H7 (cell line): ENCODE data around the gene PROSER2. TPM values are rescaled to one million over a fixed set of nuclear protein-coding genes. Genes with fewer than 3 reads are reported as not detected.
"Not testable (repeated sequence)": the region's sequence is repeated elsewhere in the genome, so short reads cannot be mapped to it uniquely, and the experiment has no call there.

Source experiments
- DNase-seq: peaks from one replicate; pipeline ENCODE4 v3.0.0; 2012
- H3K27me3 ChIP-seq: 2 replicates; pipeline ENCODE4 v1.6.0; 2011; ENCODE audit warnings: mild to moderate bottlenecking, low read length; ENCODE audit not compliant: control insufficient read depth, insufficient read depth
- H3K36me3 ChIP-seq: replicated peaks from 2 replicates; pipeline ENCODE4 v1.5.1; 2011; ENCODE audit warnings: low read length; ENCODE audit not compliant: control insufficient read depth, insufficient read depth
- H3K4me3 ChIP-seq: 2 replicates; pipeline ENCODE4 v1.5.1; 2011; ENCODE audit warnings: low read depth, mild to moderate bottlenecking, control low read depth, low read length, moderate library complexity; ENCODE audit not compliant: insufficient read depth
- total RNA-seq: library from RNA; depleted of rRNA; stranded (reverse); fragments of >200 nt; shearing (Covaris generic); gene quantifications from 2 replicates; pipeline ENCODE4 v1.2.3, GENCODE V29; 2014

PROSER2 gene
- total RNA-seq, 1 experiment from 2014 or later = 15.0 TPM

- no peak for DNase-seq
Observed at GRCh38 chr10:11837372-11838161, 14.4 kb downstream of the PROSER2 start.

DNA sequence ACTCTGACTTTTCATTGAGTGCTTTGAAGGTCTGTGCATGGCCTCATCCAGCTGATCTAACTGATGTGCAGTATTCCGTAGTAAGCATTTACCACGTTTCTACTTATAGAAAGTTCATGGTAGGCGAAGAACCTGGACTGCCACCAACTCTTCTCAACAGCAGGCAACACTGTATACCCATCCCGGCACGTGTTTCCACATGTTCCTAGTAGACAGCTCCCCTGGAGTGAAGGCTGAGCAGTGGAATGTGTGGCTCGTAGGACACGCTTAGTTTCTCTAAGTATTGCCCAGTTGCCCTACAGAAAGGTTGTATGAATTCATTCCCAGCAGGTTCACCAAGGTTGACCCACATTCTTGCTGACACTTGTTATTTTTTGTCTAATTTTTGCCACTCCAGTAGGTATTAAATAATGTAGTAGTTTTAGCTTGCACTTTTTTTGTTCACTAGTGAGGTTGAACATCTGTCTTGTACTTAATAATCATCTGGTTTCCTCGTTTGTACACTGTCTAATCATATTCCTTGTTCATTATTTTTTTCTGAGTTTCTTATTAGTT, 15.2 kb downstream of the PROSER2 start:
- H3K27me3 ChIP-seq = no peaks in the 10 kb centered on the region
- H3K4me3 ChIP-seq = no peak overlapping the region
- H3K36me3 ChIP-seq = no peaks in the 10 kb centered on the region
- DNase-seq = no peak

More at GRCh38 chr10:11837372-11838161, 14.4 kb downstream of the PROSER2 start:
- H3K4me3 ChIP-seq = no peak overlapping the region
- H3K27me3 ChIP-seq = no peaks in the 10 kb centered on the region
- no peaks in the 10 kb centered on the region for H3K36me3 ChIP-seq

DNA sequence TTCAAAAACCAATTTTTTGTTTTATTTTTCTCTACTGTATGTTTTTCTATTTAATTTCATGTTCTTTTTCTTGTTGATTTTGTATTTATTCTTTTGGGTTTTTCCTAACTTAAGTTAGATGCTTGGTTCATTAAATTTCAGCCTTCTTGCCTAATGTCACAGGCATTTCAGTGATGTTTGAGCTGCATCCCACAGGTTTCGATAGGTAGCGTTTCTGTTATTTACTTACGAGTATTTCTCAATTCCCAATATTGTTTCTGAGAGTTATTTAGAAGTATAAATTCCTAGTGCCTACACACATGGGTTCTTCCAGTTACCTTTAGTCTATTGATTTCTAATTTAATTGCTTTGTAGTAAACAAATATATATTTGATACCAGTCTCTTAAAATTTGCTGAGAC, 18.2 kb downstream of the PROSER2 start:
- no peak for DNase-seq
- H3K4me3 ChIP-seq = no peak overlapping the region
- H3K27me3 ChIP-seq = no peaks in the 10 kb centered on the region
- no peaks in the 10 kb centered on the region for H3K36me3 ChIP-seq

- Histone ChIP-seq H3K36me3 (no peaks in the 10 kb centered on the region), H3K27me3 (no peaks in the 10 kb centered on the region), H3K4me3 (no peak overlapping the region)
- no peak for DNase-seq
Observed at GRCh38 chr10:11842411-11842810, 19.3 kb downstream of the PROSER2 start.

DNA sequence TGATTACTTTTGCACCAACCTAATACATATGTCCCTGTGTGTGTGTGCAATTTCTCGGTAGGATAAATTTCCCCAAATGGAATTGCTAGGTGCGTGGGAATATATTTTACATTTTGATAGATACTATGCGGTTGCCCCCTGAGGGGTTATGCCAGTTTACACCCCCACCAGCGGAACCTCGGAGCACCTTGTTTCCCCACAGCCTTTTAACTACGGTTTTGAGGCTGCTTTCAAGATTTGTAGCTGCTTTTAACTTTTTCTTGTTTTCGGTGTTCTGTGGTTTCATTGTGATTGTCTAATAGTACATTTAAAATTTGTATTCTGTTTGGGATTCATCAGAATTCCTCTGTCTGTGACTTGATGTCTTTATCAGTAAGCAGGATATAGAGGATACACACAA, 22.0 kb downstream of the PROSER2 start:
- Histone ChIP-seq H3K27me3 (no peaks in the 10 kb centered on the region), H3K4me3 (no peak overlapping the region), H3K36me3 (no peaks in the 10 kb centered on the region)
- no peak for DNase-seq

DNA sequence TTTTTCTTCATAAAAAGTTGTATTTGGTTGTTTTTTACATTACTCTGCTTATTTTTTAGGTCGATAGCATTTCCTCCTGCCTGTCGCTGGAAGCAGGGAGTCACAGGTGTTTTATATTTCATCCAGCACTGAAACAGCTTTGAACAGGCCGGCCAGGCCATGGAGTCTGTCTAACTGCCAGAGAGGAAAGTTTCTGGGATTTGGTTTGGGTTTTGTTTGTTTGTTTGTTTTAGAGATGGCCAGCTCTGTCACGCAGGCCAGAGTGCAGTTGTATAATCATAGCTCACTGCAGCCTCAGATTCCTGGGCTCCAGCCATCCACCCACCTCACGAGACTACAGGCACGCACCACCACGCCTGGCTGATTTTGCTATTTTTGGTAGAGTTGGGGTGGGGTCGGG, 23.4 kb downstream of the PROSER2 start:
- no peaks in the 10 kb centered on the region for H3K36me3 ChIP-seq
- DNase-seq = no peak
- no peak overlapping the region for H3K4me3 ChIP-seq
- no peaks in the 10 kb centered on the region for H3K27me3 ChIP-seq

GRCh38 chr10:11849277-11849676, 26.1 kb downstream of the PROSER2 start:
- Histone ChIP-seq H3K27me3 (no peaks in the 10 kb centered on the region), H3K4me3 (no peak overlapping the region), H3K36me3 (no peaks in the 10 kb centered on the region; the same call in 1 of the 2 replicates)
- DNase-seq = no peak

DNA sequence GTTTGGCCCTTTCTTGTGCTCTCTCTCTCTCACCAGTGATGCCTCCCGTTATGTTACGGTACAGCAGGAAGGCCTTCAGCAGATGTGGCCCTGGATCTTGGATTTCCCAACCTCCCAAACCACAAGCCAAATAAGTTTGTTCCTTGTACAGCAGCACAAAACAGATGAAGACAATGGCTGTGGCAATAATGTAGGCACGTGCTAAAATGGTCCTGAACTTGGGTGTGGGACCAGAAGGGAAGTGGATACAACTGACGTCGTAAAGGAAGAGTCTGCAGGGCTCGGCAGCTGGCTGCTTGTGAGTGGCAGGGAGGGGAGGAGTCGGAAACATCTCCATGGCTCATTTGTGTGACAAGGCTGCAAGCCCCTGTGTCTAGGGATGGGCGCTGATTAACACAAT, 26.8 kb downstream of the PROSER2 start:
- Histone ChIP-seq H3K27me3 (no peaks in the 10 kb centered on the region), H3K4me3 (no peak overlapping the region), H3K36me3 (no peaks in the 10 kb centered on the region; the same call in 1 of the 2 replicates)
- DNase-seq = no peak

GRCh38 chr10:11851910-11852309, 28.8 kb downstream of the PROSER2 start:
- DNase-seq = no peak
- Histone ChIP-seq H3K27me3 (no peaks in the 10 kb centered on the region), H3K36me3 (no peaks in the 10 kb centered on the region; the same call in 1 of the 2 replicates), H3K4me3 (no peak overlapping the region)

GRCh38 chr10:11852637-11853036, 29.5 kb downstream of the PROSER2 start:
- not testable (repeated sequence) for H3K36me3 ChIP-seq, DNase-seq, H3K27me3 ChIP-seq, H3K4me3 ChIP-seq

- DNase-seq = peak; percentile 80
- Histone ChIP-seq H3K27me3 (no peaks in the 10 kb centered on the region), H3K4me3 (no peak overlapping the region), H3K36me3 (no peaks in the 10 kb centered on the region; the same call in 1 of the 2 replicates)
Observed at GRCh38 chr10:11853468-11853867, 30.3 kb downstream of the PROSER2 start.

DNA sequence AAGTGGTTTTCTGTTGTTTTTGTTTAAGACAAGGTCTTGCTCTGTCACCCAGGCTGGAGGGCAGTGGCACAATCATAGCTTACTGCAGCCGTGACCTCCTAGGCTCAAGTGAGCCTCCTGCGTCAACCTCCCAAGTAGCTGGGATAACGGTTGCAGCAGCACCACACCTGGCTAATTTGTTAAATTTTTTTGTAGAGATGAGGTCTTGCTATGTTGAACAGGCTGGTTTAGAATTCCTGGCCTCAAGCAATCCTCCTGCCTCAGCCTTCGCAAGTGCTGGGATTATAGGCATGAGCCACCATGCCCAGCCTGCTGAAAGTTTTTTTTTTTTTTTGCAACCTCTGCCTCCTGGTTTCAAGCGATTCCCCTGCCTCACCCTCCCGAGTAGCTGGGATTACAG, 31.1 kb downstream of the PROSER2 start:
- DNase-seq = no peak
- no peak overlapping the region for H3K4me3 ChIP-seq
- no peaks in the 10 kb centered on the region; the same call in 1 of the 2 replicates for H3K36me3 ChIP-seq
- no peaks in the 10 kb centered on the region for H3K27me3 ChIP-seq

DNA sequence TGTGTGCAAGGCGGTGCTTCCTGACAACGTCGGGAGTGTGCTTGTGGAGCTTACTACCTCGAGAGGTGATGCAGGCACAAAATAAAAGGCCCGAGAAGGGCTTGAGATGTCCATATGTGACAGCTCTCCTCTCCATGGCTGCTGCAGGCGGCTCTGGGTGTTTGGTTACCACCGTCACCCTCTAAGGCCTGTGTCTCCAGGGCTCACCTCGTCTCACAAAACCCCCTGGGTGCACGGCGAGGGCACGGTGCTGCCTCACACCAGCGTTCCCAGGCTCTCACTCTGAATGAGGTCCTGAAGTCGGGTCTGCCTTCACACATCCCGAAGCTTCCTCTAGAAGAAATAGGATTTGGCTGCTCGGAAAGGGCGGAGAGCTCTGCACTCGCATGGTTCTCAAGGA, 32.9 kb downstream of the PROSER2 start:
- peak; percentile 16 for DNase-seq
- Histone ChIP-seq H3K4me3 (no peak overlapping the region), H3K27me3 (no peaks in the 10 kb centered on the region), H3K36me3 (no peaks in the 10 kb centered on the region; the same call in 1 of the 2 replicates)

GRCh38 chr10:11856678-11857077, 33.5 kb downstream of the PROSER2 start:
- DNase-seq = no peak
- Histone ChIP-seq H3K4me3 (no peak overlapping the region), H3K27me3 (no peaks in the 10 kb centered on the region), H3K36me3 (no peaks in the 10 kb centered on the region; the same call in 1 of the 2 replicates)

GRCh38 chr10:11858093-11858492, 34.9 kb downstream of the PROSER2 start:
- H3K4me3 ChIP-seq = no peak overlapping the region
- no peaks in the 10 kb centered on the region for H3K27me3 ChIP-seq
- H3K36me3 ChIP-seq = no peaks in the 10 kb centered on the region
- DNase-seq = no peak
